Anterior cingulate cortex (tissue), 58 donors: ENCODE measurements around the gene SOX1.

ENCODE experiments used
- DNase-seq, 58 donors: peaks; one replicate each; lab custom pipeline; 2025; lab: John Stamatoyannopoulos, UW

Gene SOX1

GRCh38 chr13:112067116-112067741 lies at the start of gene SOX1:
Gene SOX1 (plus strand): TSS chr13:112067149. CDS start chr13:112067659, 510 bp downstream.
- DNase-seq = peak in 3 of 58 donors; percentile 67 to 80 (median 70)

GRCh38 chr13:112024577-112024976 lies 42.4 kb upstream of the SOX1 start:
- no peak for DNase-seq

GRCh38 chr13:112027250-112027649 lies 39.7 kb upstream of the SOX1 start:
- no peak for DNase-seq

- no peak for DNase-seq
Measured at GRCh38 chr13:112028481-112028880, 38.5 kb upstream of the SOX1 start.

- DNase-seq = no peak
Measured at GRCh38 chr13:112029143-112029542, 37.8 kb upstream of the SOX1 start.

GRCh38 chr13:112032186-112032993 lies 34.6 kb upstream of the SOX1 start:
- DNase-seq = no peak

GRCh38 chr13:112034231-112034630 lies 32.7 kb upstream of the SOX1 start:
- no peak for DNase-seq

GRCh38 chr13:112034846-112035245 lies 32.1 kb upstream of the SOX1 start:
- DNase-seq = no peak

- no peak for DNase-seq
Measured at GRCh38 chr13:112042496-112042895, 24.5 kb upstream of the SOX1 start.

GRCh38 chr13:112052213-112052612 lies 14.7 kb upstream of the SOX1 start:
- no peak for DNase-seq

- no peak for DNase-seq
Measured at GRCh38 chr13:112053167-112053743, 13.7 kb upstream of the SOX1 start.

GRCh38 chr13:112053744-112054615 lies 13.0 kb upstream of the SOX1 start:
- DNase-seq = no peak

- DNase-seq = no peak
Measured at GRCh38 chr13:112054616-112055015, 12.3 kb upstream of the SOX1 start.

- no peak for DNase-seq
Measured at GRCh38 chr13:112055036-112055914, 11.7 kb upstream of the SOX1 start.

- no peak for DNase-seq
Measured at GRCh38 chr13:112055915-112056269, 11.1 kb upstream of the SOX1 start.

- peak in 7 of 58 donors; percentile 16 to 35 (median 27) for DNase-seq
Measured at GRCh38 chr13:112056284-112056727, 10.6 kb upstream of the SOX1 start.

- DNase-seq = no peak
Measured at GRCh38 chr13:112056739-112057438, 10.1 kb upstream of the SOX1 start.

GRCh38 chr13:112057439-112057735 lies 9.6 kb upstream of the SOX1 start:
- no peak for DNase-seq
